Measurements from ENCODE around the gene ALB. TPM values are rescaled to one million over a fixed set of nuclear protein-coding genes. Genes with fewer than 3 reads are reported as not detected.

The ALB gene
- total RNA-seq, 1 experiment from 2014 or later, result 0.22 TPM

DNA sequence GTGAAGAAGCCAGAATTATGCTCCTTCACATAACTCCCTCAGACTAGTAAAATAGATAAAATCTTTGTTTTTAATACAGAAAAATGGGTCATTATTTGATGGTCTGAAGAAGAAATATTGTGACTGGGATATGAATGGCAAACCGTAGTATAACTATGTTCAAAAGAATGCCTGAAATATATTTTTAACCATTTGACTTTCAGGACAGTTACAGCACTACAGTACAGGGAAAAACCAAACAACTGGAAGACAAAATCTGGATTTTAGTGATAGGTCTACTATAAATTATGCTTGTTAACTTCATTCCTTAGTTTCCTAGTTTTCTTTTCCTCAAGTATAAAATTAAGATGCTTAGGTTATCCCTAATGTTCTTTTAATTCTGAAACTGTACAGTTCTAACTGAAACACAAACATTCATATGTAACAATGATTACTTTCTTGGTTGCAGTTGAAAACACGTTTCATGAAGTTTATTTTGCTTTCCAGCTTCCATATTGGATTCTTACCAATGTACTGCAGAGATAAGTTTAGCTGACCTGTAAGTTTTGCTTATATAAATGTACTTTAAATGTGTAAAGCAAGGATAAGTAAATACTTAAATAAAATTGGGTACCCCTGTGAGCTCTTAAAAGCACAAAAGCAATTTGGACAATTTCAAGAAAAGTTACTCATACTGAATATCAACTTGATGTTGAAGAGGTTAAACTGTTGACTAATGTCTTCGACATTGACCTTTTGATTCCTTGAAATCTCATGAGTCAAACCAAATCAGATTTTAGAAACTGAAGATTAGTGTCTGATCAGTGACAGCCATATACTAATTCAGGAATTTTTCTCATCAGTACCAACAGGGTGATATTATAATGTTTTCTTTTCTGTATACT, 32.8 kb downstream of the ALB start:
- intact Hi-C loops (cut with micrococcal nuclease), result no loop called here
- Histone ChIP-seq H3K79me2 (ENCODE audit: low read length) (no peaks in the 10 kb centered on the region), H3K4me2 (ENCODE audit: low read length) (no peak overlapping the region), H3K4me3 (ENCODE audit: low read length) (no peak overlapping the region), H3K27me3 (ENCODE audit: low read length) (peaks cover 31% of the 10 kb centered on the region), H3K9me3 (ENCODE audit: low read length) (no peaks in the 10 kb centered on the region), H2AFZ (ENCODE audit: low read length) (no peak overlapping the region), H3F3A (ENCODE audit: low read length, unreplicated experiment) (no peaks in the 10 kb centered on the region), H3K36me3 (ENCODE audit: low read depth, low read length) (no peaks in the 10 kb centered on the region), H3K9ac (ENCODE audit: low read length) (no peak overlapping the region), H4K20me1 (ENCODE audit: low read length) (no peaks in the 10 kb centered on the region), H3K9me2 (replicated peaks; ENCODE audit: low read length) (no peaks in the 10 kb centered on the region), H3K27ac (ENCODE audit: low read length) (no peak overlapping the region), H3K4me1 (ENCODE audit: insufficient read depth, low read length) (peaks cover 10% of the 10 kb centered on the region)
- ATAC-seq (no peak), DNase-seq (no peak)
- BruUV-seq (replicated peaks), result no TSS peak
- TF ChIP-seq EZH2 (IDR thresholded peaks at IDR 0.05; ENCODE audit: low read length, unreplicated experiment) (no peak), EZH2phosphoT487 (IDR thresholded peaks at IDR 0.05; ENCODE audit: borderline replicate concordance, low read length) (no peak)
- TF ChIP-seq, protein P1, sequence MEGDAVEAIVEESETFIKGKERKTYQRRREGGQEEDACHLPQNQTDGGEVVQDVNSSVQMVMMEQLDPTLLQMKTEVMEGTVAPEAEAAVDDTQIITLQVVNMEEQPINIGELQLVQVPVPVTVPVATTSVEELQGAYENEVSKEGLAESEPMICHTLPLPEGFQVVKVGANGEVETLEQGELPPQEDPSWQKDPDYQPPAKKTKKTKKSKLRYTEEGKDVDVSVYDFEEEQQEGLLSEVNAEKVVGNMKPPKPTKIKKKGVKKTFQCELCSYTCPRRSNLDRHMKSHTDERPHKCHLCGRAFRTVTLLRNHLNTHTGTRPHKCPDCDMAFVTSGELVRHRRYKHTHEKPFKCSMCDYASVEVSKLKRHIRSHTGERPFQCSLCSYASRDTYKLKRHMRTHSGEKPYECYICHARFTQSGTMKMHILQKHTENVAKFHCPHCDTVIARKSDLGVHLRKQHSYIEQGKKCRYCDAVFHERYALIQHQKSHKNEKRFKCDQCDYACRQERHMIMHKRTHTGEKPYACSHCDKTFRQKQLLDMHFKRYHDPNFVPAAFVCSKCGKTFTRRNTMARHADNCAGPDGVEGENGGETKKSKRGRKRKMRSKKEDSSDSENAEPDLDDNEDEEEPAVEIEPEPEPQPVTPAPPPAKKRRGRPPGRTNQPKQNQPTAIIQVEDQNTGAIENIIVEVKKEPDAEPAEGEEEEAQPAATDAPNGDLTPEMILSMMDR (conservative IDR thresholded peaks at IDR 0.05; ENCODE audit: low read depth, low read length), result no peak
- CTCF ChIA-PET, result no interaction called here
- POLR2A ChIA-PET (ENCODE audit: unreplicated experiment), result no interaction called here

DNA sequence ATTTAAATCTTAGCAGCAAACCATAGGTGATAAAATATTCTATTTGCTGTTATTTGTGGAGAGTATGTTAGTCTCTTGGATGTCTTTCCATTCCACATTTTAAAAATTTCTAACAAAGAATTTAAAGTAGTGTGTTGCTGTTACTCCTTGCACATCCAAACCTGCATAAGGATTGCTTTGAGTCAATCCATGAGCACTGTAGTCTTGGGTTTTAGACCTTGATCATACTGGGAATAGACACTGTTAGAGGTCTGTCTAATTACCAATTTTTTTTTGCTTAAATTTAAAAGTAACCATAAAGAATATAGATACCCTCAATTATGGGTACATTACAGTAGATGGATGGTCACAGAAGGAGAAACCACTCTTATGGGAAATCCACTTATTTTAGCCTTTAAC, 33.5 kb downstream of the ALB start:
- Histone ChIP-seq H3K4me1 (ENCODE audit: insufficient read depth, low read length) (peaks cover 17% of the 10 kb centered on the region), H3K9me3 (ENCODE audit: low read length) (no peaks in the 10 kb centered on the region), H3K27ac (ENCODE audit: low read length) (no peak overlapping the region), H3K4me3 (ENCODE audit: low read length) (no peak overlapping the region), H3K36me3 (ENCODE audit: low read depth, low read length) (no peaks in the 10 kb centered on the region), H3F3A (ENCODE audit: low read length, unreplicated experiment) (no peaks in the 10 kb centered on the region), H3K79me2 (ENCODE audit: low read length) (no peaks in the 10 kb centered on the region), H4K20me1 (ENCODE audit: low read length) (no peaks in the 10 kb centered on the region), H2AFZ (ENCODE audit: low read length) (no peak overlapping the region), H3K9ac (ENCODE audit: low read length) (no peak overlapping the region), H3K4me2 (ENCODE audit: low read length) (no peak overlapping the region), H3K9me2 (replicated peaks; ENCODE audit: low read length) (no peaks in the 10 kb centered on the region), H3K27me3 (ENCODE audit: low read length) (peaks cover 25% of the 10 kb centered on the region)
- ChIA-PET CTCF (no interaction called here), POLR2A (ENCODE audit: unreplicated experiment) (no interaction called here)
- TF ChIP-seq EZH2phosphoT487 (IDR thresholded peaks at IDR 0.05; ENCODE audit: borderline replicate concordance, low read length) (no peak), EZH2 (IDR thresholded peaks at IDR 0.05; ENCODE audit: low read length, unreplicated experiment) (no peak)
- TF ChIP-seq, protein P1 (conservative IDR thresholded peaks at IDR 0.05; ENCODE audit: low read depth, low read length), result no peak
- no peak for DNase-seq
- ATAC-seq, result no peak
- BruUV-seq (replicated peaks), result no TSS peak
- intact Hi-C loops (cut with micrococcal nuclease), result no loop called here

GRCh38 chr4:73438048-73438447, 34.0 kb downstream of the ALB start:
- ChIA-PET POLR2A (ENCODE audit: unreplicated experiment) (no interaction called here), CTCF (interaction anchor here (1.0 kb wide), 1 partner anchor 97 kb away, joined by 4 read pairs; no protein-coding TSS in a partner anchor)
- Histone ChIP-seq H3K27me3 (ENCODE audit: low read length) (peaks cover 22% of the 10 kb centered on the region; the same call in 1 of the 2 replicates), H3K9me2 (replicated peaks; ENCODE audit: low read length) (no peaks in the 10 kb centered on the region), H3F3A (ENCODE audit: low read length, unreplicated experiment) (no peaks in the 10 kb centered on the region), H3K9me3 (ENCODE audit: low read length) (no peaks in the 10 kb centered on the region), H3K79me2 (ENCODE audit: low read length) (no peaks in the 10 kb centered on the region), H2AFZ (ENCODE audit: low read length) (no peak overlapping the region), H3K4me2 (ENCODE audit: low read length) (no peak overlapping the region), H3K4me1 (ENCODE audit: insufficient read depth, low read length) (peaks cover 20% of the 10 kb centered on the region), H3K9ac (ENCODE audit: low read length) (no peak overlapping the region), H3K27ac (ENCODE audit: low read length) (no peak overlapping the region), H3K4me3 (ENCODE audit: low read length) (no peak overlapping the region), H3K36me3 (ENCODE audit: low read depth, low read length) (no peaks in the 10 kb centered on the region), H4K20me1 (ENCODE audit: low read length) (no peaks in the 10 kb centered on the region)
- ATAC-seq (no peak), DNase-seq (no peak)
- TF ChIP-seq, protein P1 (conservative IDR thresholded peaks at IDR 0.05; ENCODE audit: low read depth, low read length), result no peak
- no peak for TF ChIP-seq EZH2 (IDR thresholded peaks at IDR 0.05; ENCODE audit: low read length, unreplicated experiment)
- no peak for TF ChIP-seq EZH2phosphoT487 (IDR thresholded peaks at IDR 0.05; ENCODE audit: borderline replicate concordance, low read length)
- BruUV-seq (replicated peaks), result no TSS peak
- intact Hi-C loops (cut with micrococcal nuclease), result no loop called here

All from PC-3 (cell line).